GM18499 (cell line): ENCODE results near the gene CCT3.
"Not testable (repeated sequence)": the region's sequence is repeated elsewhere in the genome, so short reads cannot be mapped to it uniquely, and the experiment has no call there.

Experiments used
- ATAC-seq: cut with Tn5 transposase; IDR thresholded peaks from one replicate; pipeline ENCODE4 v1.9.1; 2021; ENCODE audit warnings: moderate number of reproducible peaks; ENCODE audit not compliant: insufficient read depth, unreplicated experiment

Gene CCT3

GRCh38 chr1:156338180-156338976, at the start of gene CCT3, which contains the start of gene TSACC:
CCT3 (minus strand) TSS chr1:156338292; CDS start chr1:156338184, 108 bp downstream.
TSACC (plus strand) TSS chr1:156338526; CDS start chr1:156339758, 1,232 bp downstream.
- peak; percentile 82 for ATAC-seq

- no peak for ATAC-seq
These were observed 49.7 kb upstream of the CCT3 start for GRCh38 chr1:156387870-156388173.

- no peak for ATAC-seq
These were observed 49.1 kb upstream of the CCT3 start for GRCh38 chr1:156386949-156387869.

GRCh38 chr1:156386134-156386901, 48.2 kb upstream of the CCT3 start:
- ATAC-seq = no peak

GRCh38 chr1:156385534-156386031, 47.5 kb upstream of the CCT3 start:
- ATAC-seq = no peak

GRCh38 chr1:156384658-156385057, 46.6 kb upstream of the CCT3 start:
- no peak for ATAC-seq

- no peak for ATAC-seq
These were observed 45.9 kb upstream of the CCT3 start for GRCh38 chr1:156384007-156384406.

- ATAC-seq = no peak
These were observed 44.9 kb upstream of the CCT3 start for GRCh38 chr1:156383023-156383422.

GRCh38 chr1:156382561-156382960, 44.5 kb upstream of the CCT3 start:
- ATAC-seq = no peak

GRCh38 chr1:156379420-156380165, 41.5 kb upstream of the CCT3 start:
- ATAC-seq = no peak

- ATAC-seq = no peak
These were observed 40.5 kb upstream of the CCT3 start for GRCh38 chr1:156378557-156378956.

GRCh38 chr1:156376958-156377919, 39.1 kb upstream of the CCT3 start:
- no peak for ATAC-seq

- ATAC-seq = no peak
These were observed 38.1 kb upstream of the CCT3 start for GRCh38 chr1:156376146-156376545.

GRCh38 chr1:156373546-156373945, 35.5 kb upstream of the CCT3 start:
- ATAC-seq = no peak

GRCh38 chr1:156372876-156373275, 34.8 kb upstream of the CCT3 start:
- no peak for ATAC-seq

- ATAC-seq = no peak
These were observed 34.1 kb upstream of the CCT3 start for GRCh38 chr1:156372265-156372586.

GRCh38 chr1:156371553-156372264, 33.6 kb upstream of the CCT3 start:
- ATAC-seq = no peak

GRCh38 chr1:156369685-156370286, 31.7 kb upstream of the CCT3 start:
- not testable (repeated sequence) for ATAC-seq
